Astrocyte of the spinal cord (primary cell): ENCODE measurements around the gene ARNT2.
A peak's percentile ranks its signal among the peaks of the same experiment; 100 is the strongest.

Source experiments
- DNase-seq: peaks from one replicate; pipeline ENCODE4 v3.0.0; 2011; ENCODE audit warnings: low read depth, low spot score
- H3K4me3 ChIP-seq: 2 replicates; pipeline ENCODE4 v1.5.1; 2011; ENCODE audit warnings: low read depth, mild to moderate bottlenecking, low read length, moderate library complexity
- in situ Hi-C: cut with HindIII; loops from 2 replicates; pipeline ENCODE4 v1.10.0; 2017; ENCODE audit warnings: low sequenced_read_pairs
- TF ChIP-seq, protein P1 (sequence below): IDR thresholded peaks from 2 replicates; pipeline ENCODE4 v1.5.1; 2012; ENCODE audit warnings: low read depth, mild to moderate bottlenecking, low read length, inconsistent platforms

The ARNT2 gene

DNA sequence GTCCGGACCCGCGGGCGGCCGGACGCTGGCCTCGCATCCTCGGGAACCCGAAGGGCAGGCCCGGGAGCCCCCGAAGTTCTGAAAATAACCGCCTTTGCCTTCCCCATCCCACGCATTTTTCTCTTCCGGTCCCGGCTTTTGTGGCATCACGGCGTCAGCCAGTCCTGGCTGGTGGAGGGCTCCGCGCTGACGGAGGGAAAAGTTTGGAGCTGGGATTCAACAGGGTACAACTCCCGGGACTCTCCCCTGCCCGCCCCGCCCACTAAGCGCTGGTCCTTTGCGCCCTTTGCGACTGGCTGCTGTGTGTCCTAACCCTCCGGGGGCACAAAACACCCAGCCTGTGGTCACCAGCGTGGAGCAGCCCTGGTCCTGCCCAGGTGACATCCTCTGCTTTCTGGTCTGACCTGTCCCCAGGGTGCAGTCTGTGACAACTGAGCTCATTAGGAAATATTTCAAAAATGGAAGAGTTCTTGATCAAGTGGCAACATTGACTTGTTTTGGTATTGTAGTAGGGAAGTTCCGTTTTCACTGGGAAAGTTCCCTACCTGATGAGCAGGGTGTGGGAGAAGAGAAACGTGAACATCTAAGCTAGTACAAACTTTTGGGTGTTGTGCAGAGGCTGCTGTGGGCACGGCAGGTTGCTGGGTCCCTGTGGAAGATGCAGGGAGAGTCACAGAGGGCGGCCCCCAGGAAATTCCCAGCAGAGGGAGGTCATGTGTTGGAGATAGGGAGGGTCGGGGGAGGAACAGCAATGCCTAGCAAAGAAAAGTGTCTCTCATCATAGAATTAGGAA, 775 bp downstream of the ARNT2 start:
- peak overlapping the region; percentile 55 for H3K4me3 ChIP-seq
- in situ Hi-C loops: no loop called here
- peak; percentile 4 for DNase-seq

DNA sequence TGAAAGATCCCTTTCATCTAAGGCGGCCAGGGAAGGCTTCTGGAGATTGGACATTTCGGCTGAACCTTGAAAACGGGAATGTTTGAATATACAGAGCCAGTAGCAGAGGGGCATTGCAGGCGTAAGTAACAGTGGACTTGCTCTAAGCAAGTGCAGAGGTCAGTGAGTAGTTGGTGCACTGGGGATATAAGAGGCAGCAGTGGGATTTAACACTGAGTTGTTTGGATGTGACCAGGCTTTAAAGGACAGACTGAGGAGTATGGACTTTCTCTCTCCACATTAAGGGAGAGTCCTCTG, 1.3 kb downstream of the ARNT2 start:
- H3K4me3 ChIP-seq: peak overlapping the region; percentile 55
- in situ Hi-C loops: no loop called here
- TF ChIP-seq, protein P1, sequence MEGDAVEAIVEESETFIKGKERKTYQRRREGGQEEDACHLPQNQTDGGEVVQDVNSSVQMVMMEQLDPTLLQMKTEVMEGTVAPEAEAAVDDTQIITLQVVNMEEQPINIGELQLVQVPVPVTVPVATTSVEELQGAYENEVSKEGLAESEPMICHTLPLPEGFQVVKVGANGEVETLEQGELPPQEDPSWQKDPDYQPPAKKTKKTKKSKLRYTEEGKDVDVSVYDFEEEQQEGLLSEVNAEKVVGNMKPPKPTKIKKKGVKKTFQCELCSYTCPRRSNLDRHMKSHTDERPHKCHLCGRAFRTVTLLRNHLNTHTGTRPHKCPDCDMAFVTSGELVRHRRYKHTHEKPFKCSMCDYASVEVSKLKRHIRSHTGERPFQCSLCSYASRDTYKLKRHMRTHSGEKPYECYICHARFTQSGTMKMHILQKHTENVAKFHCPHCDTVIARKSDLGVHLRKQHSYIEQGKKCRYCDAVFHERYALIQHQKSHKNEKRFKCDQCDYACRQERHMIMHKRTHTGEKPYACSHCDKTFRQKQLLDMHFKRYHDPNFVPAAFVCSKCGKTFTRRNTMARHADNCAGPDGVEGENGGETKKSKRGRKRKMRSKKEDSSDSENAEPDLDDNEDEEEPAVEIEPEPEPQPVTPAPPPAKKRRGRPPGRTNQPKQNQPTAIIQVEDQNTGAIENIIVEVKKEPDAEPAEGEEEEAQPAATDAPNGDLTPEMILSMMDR: no peak
- DNase-seq: no peak

More for the DNA sequence above, 775 bp downstream of the ARNT2 start:
- TF ChIP-seq, protein P1: no peak

DNA sequence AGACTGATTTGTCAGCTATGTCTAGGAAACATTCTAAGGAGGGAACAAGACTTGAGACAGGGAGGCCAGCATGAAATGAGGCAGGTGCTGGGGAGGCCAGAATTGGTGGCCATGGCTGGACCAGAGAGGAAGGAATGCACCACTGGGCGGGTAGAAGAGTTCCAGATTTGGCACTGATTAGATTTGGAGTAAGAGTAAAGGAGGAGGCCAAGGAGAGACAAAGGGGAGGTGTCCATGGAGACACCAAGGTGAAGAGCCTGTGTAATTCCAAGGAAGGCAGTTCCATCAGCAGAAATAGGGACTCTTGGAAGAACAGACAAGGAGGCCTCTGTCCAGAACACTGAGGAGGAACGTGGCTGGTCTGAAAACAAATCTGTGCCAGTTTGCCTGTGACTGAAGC, 1.8 kb downstream of the ARNT2 start:
- in situ Hi-C loops: no loop called here
- TF ChIP-seq, protein P1: no peak
- H3K4me3 ChIP-seq: no peak overlapping the region
- DNase-seq: no peak

DNA sequence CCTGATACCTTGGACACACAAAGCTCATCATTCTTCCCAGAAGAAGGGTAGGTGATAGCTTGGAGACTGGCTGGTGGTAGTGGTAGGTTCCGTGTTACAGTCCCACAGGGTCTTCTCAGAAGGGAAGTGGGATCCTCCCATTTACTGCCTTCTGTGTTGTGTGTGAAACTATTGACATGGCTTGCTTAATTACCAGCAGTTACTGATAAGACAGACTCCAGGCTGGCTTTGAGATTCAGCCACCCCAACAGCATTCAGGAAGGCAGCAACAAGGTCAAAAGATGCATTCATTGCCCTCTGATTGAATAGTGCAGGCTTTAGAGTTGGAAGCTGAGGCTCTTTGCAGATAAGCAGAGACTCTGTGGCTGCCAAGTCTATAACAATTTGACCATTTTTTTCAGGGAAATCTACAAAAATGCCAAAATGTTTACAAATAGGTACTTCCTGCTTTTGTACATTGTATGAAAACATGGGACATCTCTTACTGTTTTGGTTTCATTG, 7.7 kb downstream of the ARNT2 start:
- in situ Hi-C loops: no loop called here
- TF ChIP-seq, protein P1: no peak

DNA sequence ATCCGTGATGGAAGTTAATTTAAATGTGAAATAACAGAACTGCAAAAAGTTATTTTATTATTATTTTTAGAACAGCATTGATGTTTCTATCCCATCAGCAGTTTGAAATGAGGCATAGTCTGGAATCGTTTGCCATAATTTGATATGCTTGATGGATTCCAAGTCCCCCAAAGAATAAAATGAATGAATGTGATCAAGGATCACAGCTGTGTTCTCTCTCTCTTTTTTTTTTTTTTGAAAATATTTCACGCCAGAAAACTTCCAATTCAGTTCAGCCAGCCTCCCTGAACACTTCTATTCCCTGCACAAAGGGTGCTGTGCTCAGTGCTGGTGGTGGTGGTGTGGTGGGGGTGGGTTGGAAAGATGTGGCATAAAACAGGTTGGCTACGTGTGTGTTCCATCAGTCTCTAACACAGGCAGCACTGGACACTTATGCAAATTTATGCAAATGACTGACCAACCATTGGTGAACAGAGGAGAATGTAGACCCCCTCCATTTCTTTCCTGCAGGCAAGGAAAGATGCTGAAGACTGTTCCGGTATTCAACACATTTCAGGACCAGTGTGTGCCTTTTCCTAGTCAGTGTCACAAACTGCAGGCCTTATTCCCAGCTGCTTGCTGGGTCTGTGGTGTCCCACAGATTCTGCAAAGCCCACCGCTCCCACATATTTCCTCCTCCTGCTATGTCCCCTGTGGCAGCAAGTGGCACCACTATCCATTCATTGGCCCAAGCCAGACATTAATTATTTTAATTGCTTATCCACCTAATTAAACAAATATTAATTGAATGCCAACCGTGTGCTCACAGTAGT, 10.6 kb downstream of the ARNT2 start:
- TF ChIP-seq, protein P1: no peak
- no peak for DNase-seq
- in situ Hi-C loops: no loop called here
- H3K4me3 ChIP-seq: no peak overlapping the region

More for the DNA sequence above, 7.7 kb downstream of the ARNT2 start:
- no peak overlapping the region for H3K4me3 ChIP-seq
- DNase-seq: no peak

DNA sequence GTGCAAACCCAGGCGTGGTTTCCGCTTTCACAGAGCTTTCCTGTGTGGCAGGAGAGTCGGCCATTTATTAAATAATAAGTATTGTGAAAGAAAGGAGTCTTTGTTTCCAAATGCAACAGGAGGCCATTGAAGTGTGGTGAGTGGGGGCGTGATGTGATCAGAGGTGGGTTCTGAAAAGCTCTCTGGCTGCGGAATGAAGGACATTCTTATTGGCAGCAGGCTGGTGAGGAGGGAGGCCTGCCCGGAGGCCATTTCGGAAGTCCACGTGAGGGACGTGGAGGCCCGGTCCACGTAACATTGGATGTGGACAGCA, 11.1 kb downstream of the ARNT2 start:
- DNase-seq: no peak
- no peak overlapping the region for H3K4me3 ChIP-seq
- TF ChIP-seq, protein P1: no peak
- in situ Hi-C loops: no loop called here
